Measurements from ENCODE around the gene DDI1.

The DDI1 gene

DNA sequence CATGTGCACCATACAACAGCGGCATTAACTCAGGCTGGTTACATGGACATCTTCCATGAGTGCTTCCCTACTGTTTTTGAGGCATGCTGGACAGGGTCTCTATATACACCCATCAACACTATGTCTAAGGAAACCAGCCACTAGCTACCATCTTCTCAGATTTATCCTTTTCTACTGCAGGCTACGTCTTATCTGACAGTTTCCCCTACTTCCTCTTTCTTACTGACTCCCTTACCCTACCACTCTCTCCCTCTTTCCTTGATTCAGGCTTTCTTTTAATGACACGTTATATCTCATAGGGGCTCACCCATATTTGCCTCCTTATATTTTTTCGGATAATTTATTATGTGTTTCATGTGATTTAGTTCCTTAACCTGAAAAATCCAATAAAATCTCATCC lies 41.8 kb downstream of the DDI1 start:
- no peak for DNase-seq (ENCODE audit: low read depth, low spot score)

GRCh38 chr11:104078995-104079394 lies 42.6 kb downstream of the DDI1 start:
- DNase-seq (ENCODE audit: low read depth, low spot score) = no peak

- no peak for DNase-seq (ENCODE audit: low read depth, low spot score)
Observed at GRCh38 chr11:104086621-104087020, 50.2 kb downstream of the DDI1 start.

All from ELF-1 (cell line).